Mucosa of rectum (tissue), 2 donors: ENCODE data around the gene IFNA8.

Experiments
- H3K27ac ChIP-seq, 2 donors: one replicate each; pipeline ENCODE4 v1.7.0; 2013; ENCODE audit warnings: inconsistent platforms in 2 of 2, low read depth in 2 of 2, low read length in 2 of 2
- H3K27me3 ChIP-seq, 2 donors: one replicate each; pipeline ENCODE4 v1.7.0; 2013; ENCODE audit warnings: low read length in 2 of 2; ENCODE audit not compliant: control insufficient read depth in 2 of 2, insufficient read depth in 2 of 2
- H3K36me3 ChIP-seq, 2 donors: one replicate each; pipeline ENCODE4 v1.7.0; 2013; ENCODE audit warnings: low read length in 2 of 2; ENCODE audit not compliant: control insufficient read depth in 2 of 2, insufficient read depth in 2 of 2
- H3K4me1 ChIP-seq, 2 donors: one replicate each; pipeline ENCODE4 v1.7.0; 2013; ENCODE audit warnings: low read length in 2 of 2, mild to moderate bottlenecking in 1 of 2; ENCODE audit not compliant: control insufficient read depth in 2 of 2, insufficient read depth in 2 of 2
- H3K4me3 ChIP-seq, 2 donors: one replicate each; pipeline ENCODE4 v1.7.0; 2013; ENCODE audit warnings: low read length in 2 of 2
- H3K9ac ChIP-seq, 2 donors: one replicate each; pipeline ENCODE4 v1.7.0; 2013; ENCODE audit warnings: low read length in 2 of 2, low read depth in 1 of 2, mild to moderate bottlenecking in 1 of 2
- H3K9me3 ChIP-seq, 2 donors: one replicate each; pipeline ENCODE4 v1.7.0; 2013; ENCODE audit warnings: low read length in 2 of 2; ENCODE audit not compliant: control insufficient read depth in 2 of 2
- donor health status: healthy.
- donor health status: Normal muscosa, but diverticular disease.

Gene IFNA8

GRCh38 chr9:21395778-21396717 is 12.9 kb upstream of the IFNA8 start:
- peak overlapping the region; percentile 55 to 65 for H3K4me3 ChIP-seq
- H3K36me3 ChIP-seq = no peaks in the 10 kb centered on the region
- peak overlapping the region; percentile 5 to 21 for H3K9ac ChIP-seq
- peaks cover 0 to 6% of the 10 kb centered on the region in 2 donors for H3K4me1 ChIP-seq
- H3K27ac ChIP-seq = no peak overlapping the region
- H3K27me3 ChIP-seq = peaks cover 24 to 42% of the 10 kb centered on the region in 2 donors
- no peaks in the 10 kb centered on the region for H3K9me3 ChIP-seq

DNA sequence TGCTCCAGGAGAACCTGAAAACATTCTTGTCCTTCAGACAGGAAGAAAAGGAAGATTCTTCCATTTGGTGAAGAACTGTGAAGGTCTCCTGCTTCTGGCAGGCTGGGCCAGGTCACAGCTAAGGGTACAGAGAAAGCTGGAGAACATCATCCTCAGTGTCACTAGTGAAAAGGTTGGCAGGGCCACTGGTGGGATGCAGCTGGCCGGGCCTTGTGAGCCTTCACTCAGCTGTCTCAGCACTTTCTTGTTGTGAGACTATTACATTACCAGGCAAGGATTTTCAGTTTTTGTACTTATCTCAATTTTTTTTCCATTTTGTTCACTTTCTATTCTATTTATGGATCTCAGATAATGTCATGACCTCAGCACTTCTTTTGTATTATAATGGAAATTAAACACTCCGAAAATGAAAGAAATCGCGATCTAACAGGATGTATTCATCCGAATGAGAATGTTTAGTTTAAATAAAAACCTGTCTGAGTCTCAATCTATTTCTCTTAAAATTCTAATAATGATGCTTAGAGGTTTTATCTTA is 9.9 kb upstream of the IFNA8 start:
- Histone ChIP-seq H3K4me1 (peaks cover 6 to 12% of the 10 kb centered on the region in 2 donors), H3K27ac (no peak overlapping the region), H3K9me3 (no peaks in the 10 kb centered on the region), H3K9ac (no peak overlapping the region), H3K36me3 (no peaks in the 10 kb centered on the region), H3K27me3 (peaks cover 19 to 35% of the 10 kb centered on the region in 2 donors), H3K4me3 (no peak overlapping the region)

DNA sequence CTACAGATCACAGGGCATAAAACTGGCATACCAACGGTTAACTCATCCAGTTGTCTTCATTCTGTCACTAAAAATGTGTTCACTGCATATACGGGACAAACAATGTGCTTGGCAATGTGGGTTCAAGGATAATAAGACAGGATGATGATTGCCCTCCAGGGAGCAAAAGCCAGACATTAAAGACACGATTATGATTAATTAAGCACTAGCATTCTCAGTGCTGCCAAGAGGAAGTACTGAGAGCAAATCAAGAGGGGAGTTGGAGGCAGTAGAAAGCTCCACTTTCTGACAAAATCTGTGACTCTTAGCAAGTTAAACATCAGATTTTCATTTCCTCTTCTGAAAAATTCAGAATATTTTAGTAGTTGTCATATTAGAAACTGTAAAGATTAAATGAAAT is 9.0 kb upstream of the IFNA8 start:
- H3K9ac ChIP-seq = no peak overlapping the region
- no peak overlapping the region for H3K4me3 ChIP-seq
- H3K27me3 ChIP-seq = peaks cover 17 to 31% of the 10 kb centered on the region in 2 donors
- H3K9me3 ChIP-seq = no peaks in the 10 kb centered on the region
- H3K27ac ChIP-seq = no peak overlapping the region
- peaks cover 6 to 12% of the 10 kb centered on the region in 2 donors for H3K4me1 ChIP-seq
- no peaks in the 10 kb centered on the region for H3K36me3 ChIP-seq

DNA sequence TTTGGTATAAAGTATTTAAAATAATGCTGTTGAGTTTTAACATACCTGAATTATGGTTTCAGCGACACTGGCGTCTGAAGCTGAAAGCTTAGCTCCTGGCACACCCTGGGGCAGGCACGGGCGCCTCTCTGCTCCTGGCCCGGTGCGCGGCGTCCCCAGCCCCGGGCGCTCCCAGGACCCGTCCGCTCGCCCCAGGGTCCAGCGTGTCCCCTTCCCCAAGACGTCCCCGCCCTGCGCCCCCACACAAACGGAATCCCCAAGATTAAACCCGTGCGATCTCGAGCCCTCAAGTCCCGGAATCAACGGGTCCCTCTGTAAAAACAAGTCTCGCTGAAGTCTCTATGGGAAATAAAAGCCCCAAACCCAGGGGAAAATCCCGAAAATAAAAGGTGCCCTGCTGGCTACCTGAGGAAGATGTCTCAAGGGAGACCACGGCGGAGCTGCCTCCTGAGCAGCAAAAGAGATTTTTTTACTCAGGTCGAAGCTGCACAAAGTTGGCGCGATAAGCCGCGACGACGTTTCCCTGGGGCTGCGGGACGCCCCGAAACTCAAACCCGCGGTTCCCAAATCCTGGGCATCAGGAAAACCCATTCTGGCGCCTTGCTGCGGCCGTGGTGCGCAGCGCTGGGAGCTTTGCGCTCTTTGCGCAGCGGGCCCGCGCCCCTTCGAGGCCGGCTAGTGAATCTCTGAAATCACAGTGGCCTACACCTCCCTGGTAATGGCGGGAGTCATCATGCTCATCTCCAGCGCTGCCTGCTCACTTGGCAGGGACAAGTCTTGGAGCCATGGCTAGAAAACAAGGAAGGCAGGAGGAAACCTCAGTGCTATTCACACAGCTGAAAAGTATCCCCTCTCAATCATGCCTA is 6.3 kb upstream of the IFNA8 start:
- Histone ChIP-seq H3K27me3 (peaks cover 8 to 16% of the 10 kb centered on the region in 2 donors), H3K27ac (no peak overlapping the region), H3K4me1 (peaks cover 6% of the 10 kb centered on the region in 2 donors), H3K4me3 (peak overlapping the region; percentile 14 to 51), H3K9ac (no peak overlapping the region), H3K36me3 (no peaks in the 10 kb centered on the region), H3K9me3 (no peaks in the 10 kb centered on the region)

GRCh38 chr9:21404146-21404545 is 4.8 kb upstream of the IFNA8 start:
- no peak overlapping the region for H3K4me3 ChIP-seq
- no peaks in the 10 kb centered on the region for H3K36me3 ChIP-seq
- H3K4me1 ChIP-seq = peaks cover 6% of the 10 kb centered on the region in 2 donors
- peaks cover 4 to 13% of the 10 kb centered on the region in 2 donors for H3K27me3 ChIP-seq
- no peaks in the 10 kb centered on the region for H3K9me3 ChIP-seq
- no peak overlapping the region for H3K27ac ChIP-seq
- no peak overlapping the region for H3K9ac ChIP-seq

GRCh38 chr9:21412107-21412506 is 3.2 kb downstream of the IFNA8 start:
- H3K4me3 ChIP-seq = no peak overlapping the region
- peaks cover 4 to 10% of the 10 kb centered on the region in 2 donors for H3K4me1 ChIP-seq
- H3K36me3 ChIP-seq = no peaks in the 10 kb centered on the region
- no peak overlapping the region for H3K9ac ChIP-seq
- no peak overlapping the region for H3K27ac ChIP-seq
- no peaks in the 10 kb centered on the region for H3K27me3 ChIP-seq
- H3K9me3 ChIP-seq = no peaks in the 10 kb centered on the region

DNA sequence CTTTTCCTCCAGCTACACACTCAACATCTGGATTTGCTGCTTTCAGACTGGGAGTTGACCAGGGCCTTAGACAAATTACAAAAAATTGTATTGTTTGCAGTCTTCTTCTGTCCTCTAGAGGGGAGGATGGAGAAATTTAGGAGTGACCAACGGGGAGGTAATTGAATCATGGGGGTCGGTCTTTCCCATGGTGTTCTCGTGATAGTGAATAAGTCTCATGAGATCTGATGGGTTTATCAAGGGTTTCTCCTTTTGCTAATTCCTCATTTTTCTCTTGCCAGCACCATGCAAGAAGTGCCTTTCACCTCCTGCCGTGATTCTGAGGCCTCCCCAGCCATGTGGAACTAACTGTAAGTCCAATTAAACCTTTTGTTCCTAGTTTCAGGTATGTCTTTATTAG is 4.2 kb downstream of the IFNA8 start:
- Histone ChIP-seq H3K9ac (no peak overlapping the region), H3K4me3 (no peak overlapping the region), H3K27ac (no peak overlapping the region), H3K27me3 (no peaks in the 10 kb centered on the region), H3K36me3 (no peaks in the 10 kb centered on the region), H3K9me3 (no peaks in the 10 kb centered on the region), H3K4me1 (peaks cover 4 to 10% of the 10 kb centered on the region in 2 donors)

DNA sequence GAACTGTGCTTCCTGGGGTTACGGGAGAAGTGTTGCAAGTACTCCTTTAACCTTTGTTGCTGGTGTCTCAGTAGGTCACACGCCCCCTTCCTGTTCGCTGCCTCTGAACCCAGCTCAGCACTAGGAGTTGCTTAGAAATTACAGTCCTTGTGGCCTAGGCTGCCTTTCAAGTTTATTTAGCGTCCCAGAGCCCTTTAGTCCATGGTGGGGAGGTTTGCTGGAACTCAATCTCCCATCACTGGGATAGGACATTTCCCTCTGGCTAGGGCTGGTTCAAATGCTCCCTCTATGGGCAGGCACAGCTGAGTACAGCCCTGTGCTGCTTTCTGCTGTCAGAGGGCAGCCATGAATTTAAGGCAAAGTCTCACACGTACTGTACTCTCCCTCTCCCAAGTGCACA is 4.7 kb downstream of the IFNA8 start:
- no peaks in the 10 kb centered on the region for H3K36me3 ChIP-seq
- no peaks in the 10 kb centered on the region for H3K27me3 ChIP-seq
- no peaks in the 10 kb centered on the region for H3K9me3 ChIP-seq
- H3K4me3 ChIP-seq = no peak overlapping the region
- no peak overlapping the region for H3K9ac ChIP-seq
- peaks cover 4 to 10% of the 10 kb centered on the region in 2 donors for H3K4me1 ChIP-seq
- H3K27ac ChIP-seq = no peak overlapping the region

DNA sequence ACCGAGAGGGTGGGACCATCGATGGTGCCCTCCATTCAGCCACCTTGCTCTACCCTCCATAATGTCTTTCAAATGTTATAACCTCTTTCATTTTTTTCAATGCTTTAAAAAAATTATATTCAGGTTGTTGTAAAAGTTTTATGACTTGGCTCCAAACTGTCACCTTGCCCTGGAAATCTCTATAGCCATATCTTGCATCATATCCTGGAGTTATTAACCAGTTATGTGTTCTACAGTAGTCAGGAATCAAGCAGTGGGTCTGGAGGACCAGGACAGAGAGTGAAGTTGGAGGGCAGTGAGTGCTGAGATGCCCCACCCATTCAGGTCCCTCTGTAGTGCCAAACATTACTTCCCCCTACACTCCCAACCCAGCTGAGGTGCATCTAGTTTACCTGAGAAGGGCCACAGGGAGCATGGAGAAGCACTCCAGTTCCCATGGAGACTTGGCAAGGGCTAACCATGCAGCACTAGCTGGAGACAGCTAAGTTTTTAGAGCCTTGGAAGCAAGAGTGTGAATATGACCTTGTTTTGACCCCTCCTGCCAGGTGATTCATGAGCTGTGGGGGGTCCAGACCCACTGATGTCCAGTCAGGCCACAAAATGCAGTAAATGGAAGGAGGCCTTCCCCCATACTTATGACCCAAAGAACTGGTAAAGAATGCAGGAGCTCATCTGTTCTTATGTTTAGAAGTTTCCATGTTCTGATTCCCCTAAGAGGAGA is 5.5 kb downstream of the IFNA8 start:
- H3K27ac ChIP-seq = no peak overlapping the region
- H3K36me3 ChIP-seq = no peaks in the 10 kb centered on the region
- peaks cover 4 to 10% of the 10 kb centered on the region in 2 donors for H3K4me1 ChIP-seq

More for the DNA sequence above, 5.5 kb downstream of the IFNA8 start:
- Histone ChIP-seq H3K27me3 (no peaks in the 10 kb centered on the region), H3K9ac (no peak overlapping the region), H3K9me3 (no peaks in the 10 kb centered on the region), H3K4me3 (no peak overlapping the region)
